Hepatocyte (in vitro differentiated cells): Measurements from ENCODE around the gene PRSS38.

Source experiments
- CTCF ChIP-seq: fragments of 200-600 bp; sonication (generic); IDR thresholded peaks from 2 replicates; pipeline ENCODE4 v1.5.1; 2016; ENCODE audit warnings: antibody characterized with exemption, mild to moderate bottlenecking; ENCODE audit not compliant: poor library complexity
- EZH2 ChIP-seq: fragments of 200-600 bp; sonication (generic); IDR thresholded peaks from 2 replicates; pipeline ENCODE4 v1.6.1; 2016; ENCODE audit warnings: antibody characterized with exemption, mild to moderate bottlenecking, borderline replicate concordance
- EZH2phosphoT487 ChIP-seq: fragments of 200-600 bp; sonication (generic); IDR thresholded peaks from one replicate; pipeline ENCODE4 v1.6.1; 2018; ENCODE audit warnings: antibody characterized with exemption, mild to moderate bottlenecking, low read depth, moderate library complexity; ENCODE audit not compliant: unreplicated experiment, severe bottlenecking

GRCh38 chr1:227808566-227808965 is 6.9 kb upstream of the PRSS38 start:
- TF ChIP-seq EZH2 (no peak), CTCF (no peak), EZH2phosphoT487 (no peak)
